GM12878 (cell line): Measurements from ENCODE around the gene KCNAB3. TPM values are rescaled to one million over a fixed set of nuclear protein-coding genes. Genes with fewer than 3 reads are reported as not detected.

Experiments used
- BCL11A ChIP-seq: IDR thresholded peaks from 2 replicates; pipeline ENCODE4 v1.6.1; 2011; ENCODE audit warnings: low read depth, low read length
- BMI1 ChIP-seq: fragments of 450-650 bp; IDR thresholded peaks from 2 replicates; pipeline ENCODE4 v1.6.1; 2016; ENCODE audit warnings: mild to moderate bottlenecking, moderate library complexity, borderline replicate concordance
- EGR1 ChIP-seq, 2 experiments: IDR thresholded peaks; 1 replicate in 1 of 2; 2 replicates in 1 of 2; pipeline ENCODE4 v1.6.1; 2011 to 2012; ENCODE audit warnings: low read depth in 2 of 2, low read length in 2 of 2, borderline replicate concordance in 1 of 2, mild to moderate bottlenecking in 1 of 2, moderate library complexity in 1 of 2
- EP300 ChIP-seq, 2 experiments: fragments of 150-350 bp in 1 of 2; IDR thresholded peaks; 2 replicates each; pipeline ENCODE4 v1.6.1; 2011 to 2012; ENCODE audit warnings: low read depth in 2 of 2, low read length in 2 of 2, borderline replicate concordance in 1 of 2, improper control_type of control experiment in 1 of 2, inconsistent platforms in 1 of 2; ENCODE audit not compliant: control insufficient read depth in 1 of 2
- HCFC1 ChIP-seq: fragments of 150-350 bp; IDR thresholded peaks from 2 replicates; pipeline ENCODE4 v1.6.1; 2014; ENCODE audit warnings: low read length
- MTA2 ChIP-seq: fragments of 450-650 bp; IDR thresholded peaks from 2 replicates; pipeline ENCODE4 v1.6.1; 2016; ENCODE audit warnings: low read depth, mild to moderate bottlenecking, moderate library complexity
- MTA3 ChIP-seq: IDR thresholded peaks from 2 replicates; pipeline ENCODE4 v1.6.1; 2012; ENCODE audit warnings: low read length, inconsistent platforms, borderline replicate concordance
- NBN ChIP-seq: fragments of 450-650 bp; IDR thresholded peaks from 2 replicates; pipeline ENCODE4 v1.6.1; 2016
- NFIC ChIP-seq: IDR thresholded peaks from 2 replicates; pipeline ENCODE4 v1.6.1; 2012; ENCODE audit warnings: low read depth, mild to moderate bottlenecking, inconsistent platforms, low read length, moderate library complexity
- NFYA ChIP-seq: IDR thresholded peaks from 2 replicates; pipeline ENCODE4 v1.6.1; 2011; ENCODE audit warnings: low read depth, mild to moderate bottlenecking, low read length, improper control_type of control experiment, borderline replicate concordance
- NFYB ChIP-seq: IDR thresholded peaks from 2 replicates; pipeline ENCODE4 v1.6.1; 2011; ENCODE audit warnings: low read depth, mild to moderate bottlenecking, low read length, improper control_type of control experiment, moderate library complexity; ENCODE audit not compliant: insufficient read depth
- PAX8 ChIP-seq: fragments of 450-650 bp; IDR thresholded peaks from 2 replicates; pipeline ENCODE4 v1.6.1; 2017; ENCODE audit warnings: mild to moderate bottlenecking, moderate library complexity
- POU2F2 ChIP-seq: IDR thresholded peaks from 3 replicates; pipeline ENCODE4 v1.6.1; 2011; ENCODE audit warnings: low read depth, mild to moderate bottlenecking, low read length, borderline replicate concordance
- SMC3 ChIP-seq: IDR thresholded peaks from 2 replicates; pipeline ENCODE4 v1.6.1; 2011; ENCODE audit warnings: low read length, improper control_type of control experiment, borderline replicate concordance
- SPI1 ChIP-seq: IDR thresholded peaks from 2 replicates; pipeline ENCODE4 v1.6.1; 2011; ENCODE audit warnings: low read depth, mild to moderate bottlenecking, low read length, moderate library complexity, borderline replicate concordance; ENCODE audit not compliant: insufficient read depth
- ZBED1 ChIP-seq: IDR thresholded peaks from 2 replicates; pipeline ENCODE4 v1.6.1; 2016; ENCODE audit warnings: borderline replicate concordance
- ZNF207 ChIP-seq: fragments of 450-650 bp; IDR thresholded peaks from 2 replicates; pipeline ENCODE4 v1.6.1; 2014; ENCODE audit warnings: antibody characterized with exemption, mild to moderate bottlenecking, borderline replicate concordance
- ZNF622 ChIP-seq: fragments of 450-650 bp; IDR thresholded peaks from 2 replicates; pipeline ENCODE4 v1.6.1; 2017; ENCODE audit warnings: mild to moderate bottlenecking, inconsistent platforms
- polyA plus RNA-seq, 11 experiments: library from polyadenylated mRNA; depleted of rRNA in 4 of 11; unstranded in 6 of 11; stranded (reverse) in 5 of 11; fragments of >200 nt; fragmentation: Nextera tagmentation in 4 of 11; fragmentation: Illumina TruSeq in 1 of 11; extraction: Ambion mirVana in 4 of 11; extraction: Trizol in 1 of 11; gene quantifications; 1 replicate in 1 of 11; 2 replicates in 10 of 11; pipeline versions ENCODE4 v1.2.1 to v1.2.3, GENCODE V29; 2011 to 2016; ENCODE audit warnings: inconsistent platforms in 2 of 11, missing spikeins in 2 of 11, low read depth in 1 of 11
- total RNA-seq, 4 experiments: library from RNA; depleted of rRNA in 3 of 4; stranded (reverse); fragments of >200 nt in 3 of 4; fragmentation: Illumina TruSeq in 1 of 4; extraction: Trizol in 1 of 4; gene quantifications; 2 replicates each; pipeline versions ENCODE4 v1.2.1 to v1.2.3, GENCODE V29; 2013 to 2021
- TF ChIP-seq, protein P1 (sequence below): fragments of 450-650 bp; IDR thresholded peaks from 2 replicates; pipeline ENCODE4 v1.6.1; 2017; ENCODE audit warnings: mild to moderate bottlenecking
- TF ChIP-seq, protein P2 (sequence below): fragments of 150-350 bp; IDR thresholded peaks from 2 replicates; pipeline ENCODE4 v1.6.1; 2016; ENCODE audit warnings: low read depth, low read length
- TF ChIP-seq, protein P3 (sequence below): fragments of 450-650 bp; IDR thresholded peaks from 2 replicates; pipeline ENCODE4 v1.6.1; 2017; ENCODE audit warnings: borderline replicate concordance
- TF ChIP-seq, protein P4 (sequence below): IDR thresholded peaks from 2 replicates; pipeline ENCODE4 v1.6.1; 2011; ENCODE audit warnings: mild to moderate bottlenecking, low read depth, low read length, moderate library complexity; ENCODE audit not compliant: insufficient replicate concordance

KCNAB3 gene
- total and polyA plus RNA-seq, 10 of the 15 experiments (the other 5 are each of a cell fraction or from before 2014, with no cell fraction given): 0.22 to 7.9 (median 1.8) TPM

DNA sequence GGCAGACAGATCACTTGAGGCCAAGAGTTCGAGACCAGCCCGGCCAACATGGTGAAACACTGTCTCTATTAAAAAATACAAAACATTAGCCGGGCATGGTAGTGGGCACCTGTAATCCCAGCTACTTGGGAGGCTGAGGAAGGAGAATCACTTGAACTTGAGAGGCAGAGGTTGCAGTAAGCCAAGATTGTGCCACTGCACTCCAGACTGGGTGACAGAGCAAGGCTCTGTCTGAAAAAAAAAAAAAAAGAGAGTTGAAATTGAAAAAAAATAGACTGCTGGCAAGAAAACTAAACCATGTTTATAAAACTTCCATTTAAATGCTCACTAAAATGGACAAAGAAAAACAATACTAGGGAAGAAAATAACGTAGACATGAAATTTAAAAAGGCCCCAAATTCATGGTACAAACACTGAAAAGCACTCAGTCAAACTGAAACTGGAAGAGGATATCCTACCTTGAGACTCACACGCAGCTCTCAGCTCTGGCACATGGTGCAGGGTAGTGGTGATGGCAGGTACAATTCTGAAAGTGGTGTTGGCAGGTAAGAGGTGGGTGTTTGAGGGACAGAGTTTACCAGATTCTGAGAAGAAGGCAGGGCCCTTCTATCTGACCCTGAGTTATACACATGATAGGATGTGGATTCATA is 21.6 kb upstream of the KCNAB3 start (continued):
- TF ChIP-seq SMC3 (no peak), ZNF207 (no peak), NBN (peak; percentile 80), BCL11A (peak; percentile 50; the same call in 1 of the 2 replicates), MTA2 (peak; percentile 61), SPI1 (peak; percentile 3; the same call in 1 of the 2 replicates), BMI1 (no peak), MTA3 (no peak; the same call in 1 of the 2 replicates), EGR1 (IDR thresholded peaks at IDR 0.05; ENCODE audit: borderline replicate concordance in 1 of 2, low read depth in 2 of 2, low read length in 2 of 2) (no peak), NFIC (peak; percentile 30; the same call in 1 of the 2 replicates), PAX8 (no peak), POU2F2 (no peak), HCFC1 (no peak), EP300 (IDR thresholded peaks at IDR 0.05; ENCODE audit: borderline replicate concordance in 1 of 2, control insufficient read depth in 1 of 2, low read depth in 2 of 2, low read length in 2 of 2) (no peak), NFYA (no peak), ZNF622 (no peak), ZBED1 (no peak), NFYB (no peak)
- TF ChIP-seq, protein P1, sequence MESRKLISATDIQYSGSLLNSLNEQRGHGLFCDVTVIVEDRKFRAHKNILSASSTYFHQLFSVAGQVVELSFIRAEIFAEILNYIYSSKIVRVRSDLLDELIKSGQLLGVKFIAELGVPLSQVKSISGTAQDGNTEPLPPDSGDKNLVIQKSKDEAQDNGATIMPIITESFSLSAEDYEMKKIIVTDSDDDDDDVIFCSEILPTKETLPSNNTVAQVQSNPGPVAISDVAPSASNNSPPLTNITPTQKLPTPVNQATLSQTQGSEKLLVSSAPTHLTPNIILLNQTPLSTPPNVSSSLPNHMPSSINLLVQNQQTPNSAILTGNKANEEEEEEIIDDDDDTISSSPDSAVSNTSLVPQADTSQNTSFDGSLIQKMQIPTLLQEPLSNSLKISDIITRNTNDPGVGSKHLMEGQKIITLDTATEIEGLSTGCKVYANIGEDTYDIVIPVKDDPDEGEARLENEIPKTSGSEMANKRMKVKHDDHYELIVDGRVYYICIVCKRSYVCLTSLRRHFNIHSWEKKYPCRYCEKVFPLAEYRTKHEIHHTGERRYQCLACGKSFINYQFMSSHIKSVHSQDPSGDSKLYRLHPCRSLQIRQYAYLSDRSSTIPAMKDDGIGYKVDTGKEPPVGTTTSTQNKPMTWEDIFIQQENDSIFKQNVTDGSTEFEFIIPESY: no peak
- TF ChIP-seq, protein P2, sequence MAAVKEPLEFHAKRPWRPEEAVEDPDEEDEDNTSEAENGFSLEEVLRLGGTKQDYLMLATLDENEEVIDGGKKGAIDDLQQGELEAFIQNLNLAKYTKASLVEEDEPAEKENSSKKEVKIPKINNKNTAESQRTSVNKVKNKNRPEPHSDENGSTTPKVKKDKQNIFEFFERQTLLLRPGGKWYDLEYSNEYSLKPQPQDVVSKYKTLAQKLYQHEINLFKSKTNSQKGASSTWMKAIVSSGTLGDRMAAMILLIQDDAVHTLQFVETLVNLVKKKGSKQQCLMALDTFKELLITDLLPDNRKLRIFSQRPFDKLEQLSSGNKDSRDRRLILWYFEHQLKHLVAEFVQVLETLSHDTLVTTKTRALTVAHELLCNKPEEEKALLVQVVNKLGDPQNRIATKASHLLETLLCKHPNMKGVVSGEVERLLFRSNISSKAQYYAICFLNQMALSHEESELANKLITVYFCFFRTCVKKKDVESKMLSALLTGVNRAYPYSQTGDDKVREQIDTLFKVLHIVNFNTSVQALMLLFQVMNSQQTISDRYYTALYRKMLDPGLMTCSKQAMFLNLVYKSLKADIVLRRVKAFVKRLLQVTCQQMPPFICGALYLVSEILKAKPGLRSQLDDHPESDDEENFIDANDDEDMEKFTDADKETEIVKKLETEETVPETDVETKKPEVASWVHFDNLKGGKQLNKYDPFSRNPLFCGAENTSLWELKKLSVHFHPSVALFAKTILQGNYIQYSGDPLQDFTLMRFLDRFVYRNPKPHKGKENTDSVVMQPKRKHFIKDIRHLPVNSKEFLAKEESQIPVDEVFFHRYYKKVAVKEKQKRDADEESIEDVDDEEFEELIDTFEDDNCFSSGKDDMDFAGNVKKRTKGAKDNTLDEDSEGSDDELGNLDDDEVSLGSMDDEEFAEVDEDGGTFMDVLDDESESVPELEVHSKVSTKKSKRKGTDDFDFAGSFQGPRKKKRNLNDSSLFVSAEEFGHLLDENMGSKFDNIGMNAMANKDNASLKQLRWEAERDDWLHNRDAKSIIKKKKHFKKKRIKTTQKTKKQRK: no peak
- TF ChIP-seq, protein P3, sequence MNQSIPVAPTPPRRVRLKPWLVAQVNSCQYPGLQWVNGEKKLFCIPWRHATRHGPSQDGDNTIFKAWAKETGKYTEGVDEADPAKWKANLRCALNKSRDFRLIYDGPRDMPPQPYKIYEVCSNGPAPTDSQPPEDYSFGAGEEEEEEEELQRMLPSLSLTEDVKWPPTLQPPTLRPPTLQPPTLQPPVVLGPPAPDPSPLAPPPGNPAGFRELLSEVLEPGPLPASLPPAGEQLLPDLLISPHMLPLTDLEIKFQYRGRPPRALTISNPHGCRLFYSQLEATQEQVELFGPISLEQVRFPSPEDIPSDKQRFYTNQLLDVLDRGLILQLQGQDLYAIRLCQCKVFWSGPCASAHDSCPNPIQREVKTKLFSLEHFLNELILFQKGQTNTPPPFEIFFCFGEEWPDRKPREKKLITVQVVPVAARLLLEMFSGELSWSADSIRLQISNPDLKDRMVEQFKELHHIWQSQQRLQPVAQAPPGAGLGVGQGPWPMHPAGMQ: no peak
- TF ChIP-seq, protein P4, sequence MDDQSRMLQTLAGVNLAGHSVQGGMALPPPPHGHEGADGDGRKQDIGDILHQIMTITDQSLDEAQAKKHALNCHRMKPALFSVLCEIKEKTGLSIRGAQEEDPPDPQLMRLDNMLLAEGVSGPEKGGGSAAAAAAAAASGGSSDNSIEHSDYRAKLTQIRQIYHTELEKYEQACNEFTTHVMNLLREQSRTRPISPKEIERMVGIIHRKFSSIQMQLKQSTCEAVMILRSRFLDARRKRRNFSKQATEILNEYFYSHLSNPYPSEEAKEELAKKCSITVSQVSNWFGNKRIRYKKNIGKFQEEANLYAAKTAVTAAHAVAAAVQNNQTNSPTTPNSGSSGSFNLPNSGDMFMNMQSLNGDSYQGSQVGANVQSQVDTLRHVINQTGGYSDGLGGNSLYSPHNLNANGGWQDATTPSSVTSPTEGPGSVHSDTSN: no peak
